ENCODE results near the gene MCC.

DNA sequence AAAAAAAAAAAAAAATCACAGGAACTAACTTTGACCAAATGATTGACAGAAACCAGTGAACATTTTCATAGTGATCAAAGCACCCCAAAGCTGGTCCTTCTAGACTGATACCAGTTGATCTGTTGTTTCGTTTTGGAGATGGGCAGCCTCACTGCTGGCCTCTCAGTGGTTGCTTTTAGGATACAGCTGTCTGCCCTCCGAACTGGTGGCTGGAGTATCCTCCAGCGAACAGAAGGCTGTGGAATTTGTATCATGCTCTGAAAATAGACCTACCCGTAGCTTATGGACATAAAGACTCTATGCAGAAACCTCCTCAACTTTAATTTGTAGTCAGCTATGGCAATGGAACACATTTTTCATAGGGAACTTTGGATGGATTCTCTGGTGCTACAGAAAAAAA is 462.7 kb downstream of the MCC start:
- TF ChIP-seq, protein P1, sequence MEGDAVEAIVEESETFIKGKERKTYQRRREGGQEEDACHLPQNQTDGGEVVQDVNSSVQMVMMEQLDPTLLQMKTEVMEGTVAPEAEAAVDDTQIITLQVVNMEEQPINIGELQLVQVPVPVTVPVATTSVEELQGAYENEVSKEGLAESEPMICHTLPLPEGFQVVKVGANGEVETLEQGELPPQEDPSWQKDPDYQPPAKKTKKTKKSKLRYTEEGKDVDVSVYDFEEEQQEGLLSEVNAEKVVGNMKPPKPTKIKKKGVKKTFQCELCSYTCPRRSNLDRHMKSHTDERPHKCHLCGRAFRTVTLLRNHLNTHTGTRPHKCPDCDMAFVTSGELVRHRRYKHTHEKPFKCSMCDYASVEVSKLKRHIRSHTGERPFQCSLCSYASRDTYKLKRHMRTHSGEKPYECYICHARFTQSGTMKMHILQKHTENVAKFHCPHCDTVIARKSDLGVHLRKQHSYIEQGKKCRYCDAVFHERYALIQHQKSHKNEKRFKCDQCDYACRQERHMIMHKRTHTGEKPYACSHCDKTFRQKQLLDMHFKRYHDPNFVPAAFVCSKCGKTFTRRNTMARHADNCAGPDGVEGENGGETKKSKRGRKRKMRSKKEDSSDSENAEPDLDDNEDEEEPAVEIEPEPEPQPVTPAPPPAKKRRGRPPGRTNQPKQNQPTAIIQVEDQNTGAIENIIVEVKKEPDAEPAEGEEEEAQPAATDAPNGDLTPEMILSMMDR (IDR thresholded peaks at IDR 0.05; ENCODE audit: poor library complexity) = no peak
- no peak for TF ChIP-seq EZH2 (IDR thresholded peaks at IDR 0.05; ENCODE audit: borderline replicate concordance)

Data from hepatocyte (in vitro differentiated cells).